ENCODE results near the gene MRPL39.
"Not testable (repeated sequence)": the region's sequence is repeated elsewhere in the genome, so short reads cannot be mapped to it uniquely, and the experiment has no call there.

MRPL39 gene

DNA sequence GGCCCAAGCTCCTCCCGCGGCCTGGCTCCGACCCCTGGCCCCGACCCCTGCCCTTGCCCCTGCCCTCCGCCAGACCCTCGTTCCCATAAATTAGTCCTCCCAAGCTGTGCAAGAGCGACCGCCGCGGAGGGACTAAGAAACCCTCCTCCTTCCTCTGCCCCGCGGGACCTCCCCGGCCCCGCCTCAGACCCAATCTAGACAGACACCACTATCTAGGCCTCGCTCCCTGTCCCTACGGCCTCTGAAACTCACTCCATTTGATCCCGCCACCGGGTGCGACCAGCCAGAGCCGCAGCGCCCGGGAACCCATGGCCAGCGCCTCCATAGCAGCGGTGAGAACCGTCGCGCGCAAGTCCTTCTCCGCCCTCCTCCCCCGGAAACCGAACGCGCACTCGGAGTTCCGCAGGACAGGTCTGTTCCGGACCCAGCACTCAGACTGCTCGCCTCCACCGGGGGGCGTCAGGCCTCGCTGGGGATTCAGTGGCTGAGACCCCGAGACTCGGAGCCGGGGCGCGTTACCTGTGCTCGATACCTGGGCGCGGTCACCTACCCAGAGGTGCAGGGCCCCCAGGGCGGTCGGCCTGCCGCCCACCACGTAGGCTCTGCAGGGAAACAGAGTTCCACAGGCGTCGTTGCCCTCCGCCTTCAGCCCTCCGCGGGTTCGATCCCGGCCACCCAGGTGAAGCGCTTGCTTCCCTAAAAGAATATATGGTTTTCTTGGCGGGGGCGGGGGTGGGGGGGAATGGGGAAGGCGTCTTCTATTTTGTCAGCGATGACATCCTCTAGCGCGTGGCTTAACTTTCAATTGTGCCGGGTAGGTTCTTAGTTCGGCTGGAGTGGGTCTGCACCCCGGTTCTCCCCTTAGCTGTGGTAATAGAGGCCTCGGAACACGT is at the start of gene MRPL39:
Gene MRPL39 (minus strand): TSS at position 331 of the 893 bp plus-strand sequence. CDS start 6 bp downstream, at position 325.
- peak; percentile 87 for DNase-seq

DNA sequence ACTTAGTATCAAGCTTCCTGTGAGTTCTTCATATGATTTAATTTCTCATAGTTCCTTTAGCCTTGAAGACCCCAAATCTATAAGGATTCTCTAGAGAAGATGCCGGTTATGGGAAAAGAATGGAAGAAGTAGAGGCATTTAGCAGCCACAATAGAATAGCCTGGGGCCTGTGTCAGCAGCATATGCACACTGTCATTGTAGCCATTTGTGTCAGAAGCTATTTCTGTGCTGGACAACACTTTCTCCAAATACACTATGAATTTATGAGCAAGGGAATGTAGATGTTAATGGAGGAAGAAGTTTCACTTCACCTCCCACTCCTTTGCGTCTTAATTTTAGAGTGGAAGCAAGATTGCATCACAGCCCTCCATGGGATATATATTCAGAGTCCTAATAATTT is 49.1 kb upstream of the MRPL39 start:
- DNase-seq: no peak

DNA sequence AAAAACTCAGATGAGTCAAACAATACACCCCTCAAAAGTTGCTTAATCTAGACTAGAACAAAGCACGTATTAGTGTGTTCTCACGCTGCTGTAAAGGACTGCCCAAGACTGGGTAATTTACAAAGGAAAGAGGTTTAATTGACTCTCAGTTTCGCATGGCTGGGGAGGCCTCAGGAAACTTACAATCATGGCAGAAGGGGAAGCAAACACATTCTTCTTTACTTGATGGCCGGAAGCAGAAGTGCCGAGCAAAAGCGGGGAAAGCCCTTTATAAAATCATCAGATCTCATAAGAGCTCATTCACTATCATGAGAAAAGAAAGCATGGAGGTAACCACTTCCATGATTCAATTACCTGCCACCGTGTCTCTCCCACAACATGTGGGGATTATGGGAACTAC is 41.9 kb upstream of the MRPL39 start:
- no peak for DNase-seq

DNA sequence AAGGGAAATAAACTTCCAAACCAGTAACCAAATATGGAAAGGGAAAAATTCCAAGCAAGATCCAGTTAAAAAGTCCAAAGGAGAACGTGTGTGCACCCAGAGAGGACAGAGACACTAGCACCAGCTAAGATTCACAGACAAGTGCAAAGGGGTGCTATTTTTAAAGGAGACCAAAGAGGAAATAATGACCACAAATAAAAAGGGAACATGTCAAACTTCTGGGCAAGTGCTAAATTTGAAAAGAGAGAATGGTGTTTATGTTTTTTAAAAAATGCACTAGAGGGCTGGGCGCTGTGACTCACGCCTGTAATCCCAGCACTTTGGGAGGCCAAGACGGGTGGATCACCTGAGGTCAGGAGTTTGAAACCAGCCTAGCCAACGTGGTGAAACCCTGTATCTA is 40.4 kb upstream of the MRPL39 start:
- DNase-seq: no peak

DNA sequence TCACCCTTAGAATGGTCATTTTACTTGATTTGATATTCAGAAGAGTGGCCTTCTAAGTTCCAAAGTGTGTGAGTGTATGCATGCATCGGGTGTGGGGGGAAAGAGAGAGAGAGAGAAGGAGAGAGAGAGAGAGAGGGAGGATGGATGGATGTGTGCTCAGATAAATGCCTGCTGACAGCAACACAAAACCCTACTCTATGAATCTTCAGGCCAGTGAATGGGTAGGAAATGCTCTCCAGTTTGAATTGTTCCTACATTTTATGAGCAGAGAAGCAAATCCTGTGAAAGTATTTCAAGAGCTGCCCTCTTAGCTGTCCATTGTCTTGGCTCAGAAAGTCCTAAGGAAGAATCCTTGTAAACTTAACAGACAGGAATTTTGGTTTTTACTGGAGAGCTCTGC is 39.2 kb upstream of the MRPL39 start:
- DNase-seq: no peak

DNA sequence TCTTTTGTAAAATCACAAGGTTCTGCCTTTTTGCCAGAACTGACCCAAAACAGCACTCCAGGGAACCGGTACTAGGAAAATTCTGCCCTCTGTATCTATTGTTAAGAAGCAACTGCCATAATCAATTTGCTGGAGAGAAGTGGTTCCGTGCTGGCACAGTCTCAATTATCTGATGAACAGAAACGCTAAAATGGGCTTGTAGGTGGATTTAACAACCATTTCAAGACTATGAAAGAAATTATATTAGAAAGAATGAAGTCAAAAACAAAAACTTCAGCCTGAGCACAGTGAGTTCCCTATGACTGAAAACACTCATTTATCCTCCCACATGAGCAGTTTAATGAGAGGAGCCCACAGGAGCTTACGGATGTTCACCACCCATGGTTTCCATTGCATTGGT is 36.2 kb upstream of the MRPL39 start:
- DNase-seq: no peak

DNA sequence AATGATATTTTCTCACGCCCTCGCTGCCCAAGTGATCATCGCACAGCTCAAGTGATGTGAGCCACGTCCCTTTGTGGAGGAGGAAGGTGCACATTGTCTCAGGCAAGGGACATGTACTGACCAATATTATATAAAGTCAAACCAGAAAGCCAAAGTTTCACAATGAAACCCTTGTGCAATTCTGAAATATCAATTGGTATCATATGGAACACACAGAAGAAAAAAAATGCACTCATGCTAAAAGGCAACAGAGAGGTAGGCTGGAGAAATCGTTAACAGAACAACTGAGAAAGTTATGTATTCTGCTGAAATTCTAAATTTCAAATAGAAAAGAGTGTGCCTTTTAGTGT is 33.6 kb upstream of the MRPL39 start:
- DNase-seq: no peak

DNA sequence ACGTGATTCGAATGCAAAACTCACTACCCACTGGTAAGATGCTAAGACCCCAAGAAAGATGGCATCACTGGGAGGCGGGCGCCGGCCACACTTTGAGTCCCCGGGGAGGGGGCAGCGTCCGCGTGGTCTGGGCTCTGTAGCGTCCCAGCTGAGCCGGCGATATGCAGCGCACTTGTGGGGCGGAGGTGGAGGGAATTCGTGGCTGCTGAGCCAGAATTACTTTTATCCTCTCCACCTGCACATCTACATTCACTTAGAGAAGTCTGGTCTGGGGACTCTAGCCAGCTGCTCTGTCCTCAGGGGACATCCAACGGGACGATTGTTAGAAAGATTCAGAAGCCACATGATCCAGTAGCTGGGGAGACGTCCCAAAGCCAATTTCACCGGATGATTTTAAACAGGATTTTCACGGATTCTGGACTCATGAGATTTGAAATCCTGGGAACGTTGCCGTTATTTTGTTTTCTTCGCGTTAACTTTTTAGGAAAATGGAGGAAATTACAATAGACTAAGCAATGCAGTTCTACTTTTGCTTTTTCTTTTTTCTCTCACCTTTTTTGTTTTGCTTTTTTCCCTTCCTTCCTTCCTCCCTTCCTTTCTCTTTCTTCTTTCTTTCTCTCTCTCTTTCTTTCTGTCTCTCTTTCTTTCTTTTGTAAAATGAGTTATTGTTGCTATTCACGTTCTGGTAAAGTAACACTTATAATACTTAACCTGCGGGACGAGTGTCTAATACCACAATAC is 33.1 kb upstream of the MRPL39 start:
- DNase-seq: peak; percentile 28

DNA sequence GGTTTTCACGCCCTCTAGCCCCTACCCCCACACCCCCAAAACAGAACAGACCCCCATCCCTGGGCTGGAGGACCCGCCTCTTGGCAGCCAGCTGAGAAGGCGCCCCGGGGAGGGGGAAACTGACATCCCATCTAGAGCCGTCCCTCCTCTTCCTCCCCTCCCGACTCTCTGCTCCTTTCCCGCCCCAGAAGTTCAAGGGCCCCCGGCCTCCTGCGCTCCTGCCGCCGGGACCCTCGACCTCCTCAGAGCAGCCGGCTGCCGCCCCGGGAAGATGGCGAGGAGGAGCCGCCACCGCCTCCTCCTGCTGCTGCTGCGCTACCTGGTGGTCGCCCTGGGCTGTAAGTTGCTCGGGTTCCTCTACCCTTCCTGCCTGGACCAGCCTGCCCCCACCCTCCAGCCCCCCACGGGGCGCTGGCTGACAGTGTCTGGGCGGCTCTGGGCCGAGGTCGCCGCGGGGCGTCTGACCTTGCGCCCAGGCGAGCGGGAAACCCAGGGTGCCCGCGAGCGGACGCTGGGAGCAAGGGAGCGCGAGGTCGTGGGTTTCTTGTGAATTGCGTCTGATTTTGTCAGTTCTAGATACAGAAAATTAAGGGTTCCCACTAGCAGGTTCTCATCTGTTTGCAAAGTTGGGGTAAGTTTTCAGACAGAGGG is 32.4 kb upstream of the MRPL39 start:
- DNase-seq: peak; percentile 55

DNA sequence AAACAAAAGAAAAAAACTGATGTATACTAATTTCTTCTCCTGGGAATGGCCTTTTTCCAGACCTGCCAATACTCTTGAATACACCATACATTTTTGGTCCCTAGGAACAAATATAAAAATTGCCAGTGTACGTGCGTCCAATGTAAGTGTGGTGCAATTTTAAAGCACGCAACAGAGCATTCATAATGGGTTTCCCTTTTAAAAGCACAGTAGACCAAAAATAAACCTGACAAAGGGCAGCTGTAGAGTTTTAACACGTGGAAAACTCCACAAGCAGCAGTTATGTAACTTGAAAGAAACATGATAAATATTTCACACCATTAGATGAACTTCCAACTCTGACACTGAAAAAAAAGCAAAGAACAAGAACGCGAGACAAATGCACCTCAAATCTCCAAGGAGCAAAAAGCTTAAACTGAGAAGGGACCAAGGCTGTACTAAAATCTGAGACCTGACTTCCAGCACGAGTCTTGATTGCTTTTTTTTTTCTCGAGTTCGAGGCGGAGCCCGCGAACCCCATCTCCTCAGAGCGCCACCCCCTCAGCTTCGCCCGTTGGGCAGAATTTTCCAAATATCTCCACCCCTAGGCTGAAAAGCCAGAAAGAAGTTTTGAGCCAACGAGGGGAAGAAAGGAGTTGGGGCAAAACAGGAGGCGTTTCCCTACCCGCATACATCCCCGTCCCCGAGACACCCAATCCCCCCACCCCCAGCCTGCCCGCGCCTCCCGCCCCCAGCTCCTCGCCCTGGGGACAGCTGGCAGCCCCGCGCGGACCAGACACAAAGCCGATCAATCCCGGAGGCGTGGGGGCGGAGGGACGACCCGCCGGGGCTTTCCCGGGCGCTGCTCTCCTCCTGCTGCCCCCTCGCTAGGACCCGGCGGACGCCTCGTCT is 31.6 kb upstream of the MRPL39 start, which contains the start of gene JAM2:
Gene JAM2 (plus strand): TSS at position 599 of the 891 bp plus-strand sequence. CDS start 564 bp downstream, outside the sequence.
- DNase-seq: peak; percentile 57

DNA sequence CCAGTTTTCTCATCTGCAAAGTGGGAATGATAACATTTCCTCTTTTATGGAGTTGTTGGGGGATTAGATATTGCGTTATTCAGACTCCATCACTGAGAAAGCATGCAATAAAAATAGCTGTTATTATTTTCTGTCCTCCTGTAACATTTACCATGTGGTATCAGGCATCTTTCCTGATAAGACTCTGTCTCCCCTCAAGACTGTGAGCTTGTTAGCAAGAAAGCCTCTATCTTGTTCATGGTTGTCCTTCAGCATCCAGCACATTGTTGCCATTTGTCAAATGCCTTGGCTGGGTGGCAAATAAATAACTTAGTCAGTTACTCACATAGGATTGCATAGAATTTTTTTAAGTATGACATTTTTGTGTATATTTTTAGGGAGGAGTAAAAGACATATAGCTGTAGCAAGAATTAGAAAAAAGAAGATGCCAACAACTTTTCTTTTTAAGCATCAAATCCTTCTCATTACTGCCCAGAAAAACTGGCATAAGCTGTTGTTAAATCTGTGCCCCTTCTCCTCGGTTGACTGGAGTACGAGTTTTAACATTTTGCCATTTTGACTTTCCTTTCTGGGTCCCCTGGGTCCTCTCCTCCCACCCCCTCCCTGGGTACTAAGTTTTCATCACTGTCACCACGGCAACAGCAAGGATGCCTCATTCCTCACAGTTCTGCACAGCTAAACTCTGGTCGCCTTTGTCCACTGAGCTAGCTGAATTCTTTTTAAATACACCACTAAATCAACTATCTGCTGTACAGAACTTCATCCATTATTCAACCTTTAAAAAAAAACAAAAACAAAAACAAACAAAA is 30.8 kb upstream of the MRPL39 start:
- no peak for DNase-seq

DNA sequence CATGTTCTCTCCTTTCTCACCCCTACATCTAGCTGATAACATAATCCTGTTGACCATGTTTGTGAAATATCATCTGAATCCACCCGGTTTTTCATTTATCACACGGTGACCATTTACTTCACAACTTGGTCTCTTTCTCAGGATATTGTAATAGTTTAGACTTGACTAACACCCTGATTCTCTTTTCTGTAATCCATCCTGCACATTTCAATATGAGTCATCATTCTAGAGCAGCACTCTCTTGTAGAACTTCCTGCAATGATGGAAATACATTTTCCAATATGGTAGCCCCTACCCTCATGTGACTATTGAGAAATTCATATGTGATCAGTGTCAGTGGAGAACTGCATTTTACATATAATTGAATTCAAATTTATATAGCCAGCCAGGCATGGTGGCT is 29.4 kb upstream of the MRPL39 start:
- DNase-seq: no peak

DNA sequence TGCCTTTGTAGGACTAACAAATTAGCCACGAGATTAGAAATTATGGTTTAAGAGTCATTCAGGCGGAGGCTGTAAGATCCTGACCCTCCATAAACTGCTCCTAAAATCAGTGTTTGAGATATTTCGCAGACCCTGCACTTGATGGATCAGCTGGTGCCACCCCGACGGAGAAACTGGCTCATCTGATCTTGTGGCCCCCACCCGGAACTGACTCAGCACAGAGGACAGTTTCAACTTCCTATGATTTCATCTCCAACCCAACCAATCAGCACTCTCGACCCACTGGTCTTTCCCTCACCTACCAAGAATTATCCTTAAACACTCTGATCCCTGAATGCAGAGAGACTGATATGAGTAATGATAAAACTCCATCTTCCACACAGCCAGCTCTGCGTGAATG is 28.0 kb upstream of the MRPL39 start:
- DNase-seq: no peak

DNA sequence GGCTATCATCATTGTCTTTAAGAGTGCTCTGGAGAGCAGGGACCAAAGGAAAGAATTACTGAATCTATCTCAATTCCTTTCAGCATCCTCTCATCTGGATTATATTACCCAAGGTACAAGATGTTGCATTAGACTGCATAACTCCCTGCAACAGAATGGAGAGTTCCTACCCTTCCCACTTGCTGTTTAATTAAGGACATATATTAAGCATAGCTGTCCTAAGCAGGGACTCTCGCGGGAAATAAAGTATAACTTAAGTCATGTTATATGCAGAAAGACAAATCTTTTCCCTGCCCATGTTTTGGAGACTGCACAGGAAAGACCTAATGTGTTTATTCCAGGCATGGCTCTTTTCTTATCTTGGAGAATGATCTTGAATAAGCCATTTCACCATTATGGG is 25.0 kb upstream of the MRPL39 start:
- DNase-seq: no peak

DNA sequence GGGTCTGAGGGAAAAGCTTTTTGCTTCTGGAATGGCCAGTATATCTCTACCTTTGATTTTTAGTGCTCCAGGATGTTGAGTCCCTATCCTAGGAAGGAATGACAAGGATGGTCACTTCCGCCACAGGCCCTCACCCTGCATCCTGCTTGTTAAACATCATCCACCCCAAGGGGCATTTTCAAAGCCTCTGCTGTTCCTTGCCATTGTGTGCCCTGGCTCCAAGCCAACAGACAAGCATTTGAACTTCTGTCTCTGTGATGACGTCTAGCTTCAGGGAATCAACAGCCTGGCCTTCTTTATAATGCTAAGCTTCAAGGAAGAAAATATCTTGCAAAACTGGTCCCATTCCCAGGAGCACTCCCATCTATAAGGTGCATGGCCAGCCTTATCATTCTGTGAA is 19.5 kb upstream of the MRPL39 start:
- DNase-seq: peak; percentile 7

DNA sequence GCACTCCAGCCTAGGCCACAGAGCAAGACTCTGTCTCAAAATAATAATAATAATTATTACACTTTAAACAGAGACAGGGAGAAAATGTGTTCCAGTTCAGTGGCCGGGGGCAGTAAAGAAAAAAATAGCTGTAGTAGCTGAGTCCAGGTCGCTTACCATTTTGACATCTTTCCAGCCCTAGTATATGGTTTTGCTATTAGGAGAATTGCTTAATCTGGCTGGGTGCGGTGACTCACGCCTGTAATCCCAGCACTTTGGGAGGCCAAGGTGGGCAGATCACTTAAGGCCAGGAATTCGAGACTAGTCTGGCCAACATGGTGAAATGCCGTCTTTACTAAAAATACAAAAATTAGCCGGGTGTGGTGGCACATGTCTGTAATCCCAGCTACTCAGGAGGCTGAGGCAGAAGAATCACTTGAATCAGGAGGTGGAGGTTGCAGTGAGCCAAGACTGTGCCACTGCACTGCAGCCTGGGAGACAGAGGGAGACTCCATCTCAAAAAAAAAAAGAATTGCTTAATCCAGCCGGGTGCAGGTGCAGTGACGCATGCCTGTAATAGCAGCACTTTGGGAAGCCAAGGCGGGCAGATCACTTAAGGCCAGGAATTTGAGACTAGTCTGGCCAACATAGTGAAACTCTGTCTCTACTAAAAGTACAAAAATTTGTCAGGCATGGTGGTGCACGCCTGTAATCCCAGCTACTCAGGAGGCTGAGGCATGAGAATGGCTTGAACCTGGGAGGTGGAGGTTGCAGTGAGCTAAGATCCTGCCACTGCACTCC is 18.7 kb upstream of the MRPL39 start:
- not testable (repeated sequence) for DNase-seq

DNA sequence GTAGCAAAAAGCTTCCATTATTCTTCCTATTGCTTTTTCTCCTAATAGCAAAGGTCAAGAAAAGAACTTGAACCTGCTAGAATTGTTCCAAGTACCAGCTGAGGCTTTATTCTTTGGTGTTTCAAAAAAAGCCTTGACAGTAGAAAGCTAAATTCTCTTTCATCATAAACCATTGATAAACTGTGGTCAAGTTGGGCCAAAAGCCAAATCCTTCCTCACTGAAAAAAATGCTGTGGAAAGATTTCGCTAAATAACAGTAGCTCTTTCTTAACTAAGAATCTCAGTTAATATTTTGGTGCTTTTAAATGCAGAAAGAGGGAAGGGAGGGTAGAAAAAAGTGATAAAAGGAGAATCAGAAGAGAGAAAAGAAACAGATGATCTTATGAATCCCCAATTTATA is 17.8 kb upstream of the MRPL39 start:
- no peak for DNase-seq

DNA sequence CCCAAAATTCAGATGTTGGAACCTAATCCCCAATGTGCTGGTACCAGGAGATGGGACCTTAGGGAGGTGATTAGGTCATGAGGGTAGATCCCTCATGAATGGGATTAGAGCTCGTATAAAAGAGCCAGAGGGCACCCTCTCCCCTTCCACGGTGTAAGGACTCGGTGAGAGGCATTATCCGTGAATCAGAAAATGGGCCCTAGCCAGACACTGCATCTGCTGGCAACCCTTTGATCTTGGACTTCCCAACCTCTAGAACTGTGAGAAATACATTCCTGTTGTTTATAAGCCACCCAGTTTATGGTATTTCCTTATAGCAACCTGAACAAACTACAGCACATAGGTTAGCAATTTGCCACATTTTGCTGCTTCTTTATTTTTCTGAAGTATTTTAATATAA is 17.2 kb upstream of the MRPL39 start:
- DNase-seq: no peak

DNA sequence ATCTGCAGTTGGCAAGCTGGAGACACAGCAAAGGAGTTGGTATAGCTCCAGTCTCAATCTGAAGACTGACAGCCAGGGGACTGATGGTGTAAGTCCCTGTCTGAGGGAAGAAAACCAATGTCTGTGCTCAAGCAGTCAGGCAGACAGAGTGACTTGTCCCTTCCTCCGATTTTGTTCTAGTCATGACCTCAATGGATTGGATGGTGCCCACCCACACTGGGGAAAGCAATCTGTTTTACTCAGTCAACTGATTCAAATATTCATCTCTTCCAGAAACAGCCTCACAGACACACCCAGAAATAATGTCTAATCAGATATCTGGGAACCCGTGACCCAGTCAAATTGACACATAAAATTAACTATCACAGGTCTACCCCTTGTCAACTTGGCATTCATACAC is 11.9 kb upstream of the MRPL39 start:
- no peak for DNase-seq

DNA sequence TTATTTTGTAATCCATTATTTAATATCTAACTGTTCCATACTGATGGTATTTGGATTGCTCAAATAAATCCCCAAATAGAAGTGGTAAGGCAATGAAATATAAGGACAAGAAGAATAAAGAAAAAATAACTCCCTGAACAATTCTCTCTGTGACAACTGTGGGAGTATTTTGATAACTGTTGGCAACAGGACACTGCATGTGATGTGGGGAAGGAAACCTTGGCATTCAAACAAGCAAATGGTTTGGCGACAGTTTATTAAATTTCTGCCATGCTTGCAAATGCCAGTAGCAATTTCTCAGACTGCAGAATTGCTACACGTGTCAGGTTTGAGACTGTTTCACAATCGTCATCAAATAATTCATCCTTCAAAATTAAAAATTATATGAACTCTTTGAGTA is 8.6 kb upstream of the MRPL39 start:
- no peak for DNase-seq

DNA sequence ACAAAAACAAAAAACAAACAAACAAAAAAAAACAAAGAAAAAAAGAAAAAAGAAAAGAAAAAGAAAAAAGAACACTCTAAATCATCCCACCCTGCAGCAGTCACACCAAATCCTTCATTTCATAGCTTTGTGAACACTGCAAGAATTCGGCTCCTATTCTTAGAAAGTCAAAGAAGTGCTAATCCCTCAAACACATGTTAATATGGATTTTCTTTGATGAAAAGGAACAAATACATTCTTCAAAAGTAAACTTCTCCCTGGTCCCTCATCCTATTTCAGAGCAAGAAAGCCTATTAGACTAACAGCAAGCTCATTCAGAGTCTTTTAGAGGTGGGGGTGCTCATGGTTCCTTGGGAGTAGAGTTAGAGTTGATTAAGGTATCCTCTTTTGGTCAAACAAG is 7.2 kb upstream of the MRPL39 start:
- no peak for DNase-seq
